Progenitor cell of endocrine pancreas (in vitro differentiated cells): ENCODE measurements around the gene FOXP1. TPM values are rescaled to one million over a fixed set of nuclear protein-coding genes. Genes with fewer than 3 reads are reported as not detected.

Experiments
- DNase-seq: peaks from one replicate; pipeline ENCODE4 v3.0.0; 2021; ENCODE audit warnings: low spot score; ENCODE audit not compliant: unreplicated experiment
- H3K27ac Mint-ChIP-seq: 2 replicates; pipeline ENCODE4 v1.8.0; 2021; ENCODE audit warnings: mild to moderate bottlenecking, moderate library complexity, mixed read lengths
- H3K27me3 Mint-ChIP-seq: 2 replicates; pipeline ENCODE4 v1.8.0; 2021; ENCODE audit warnings: mixed read lengths
- H3K36me3 Mint-ChIP-seq: 2 replicates; pipeline ENCODE4 v1.8.0; 2022; ENCODE audit warnings: mixed read lengths; ENCODE audit not compliant: insufficient read depth
- H3K4me1 Mint-ChIP-seq: 2 replicates; pipeline ENCODE4 v1.8.0; 2021; ENCODE audit warnings: low read depth, mixed read lengths
- H3K4me3 Mint-ChIP-seq: 2 replicates; pipeline ENCODE4 v1.8.0; 2021; ENCODE audit warnings: low read depth, mild to moderate bottlenecking, moderate library complexity, mixed read lengths
- H3K9me3 Mint-ChIP-seq: 2 replicates; pipeline ENCODE4 v1.8.0; 2021; ENCODE audit warnings: low read depth, mixed read lengths
- CTCF ChIP-seq: fragments of 200-600 bp; sonication (generic); IDR thresholded peaks from one replicate; pipeline ENCODE4 v1.5.0; 2021; ENCODE audit warnings: antibody characterized with exemption, mild to moderate bottlenecking; ENCODE audit not compliant: unreplicated experiment
- total RNA-seq: library from RNA; stranded (reverse); gene quantifications from 2 replicates; pipeline ENCODE4 v1.2.1, GENCODE V29; 2021

The FOXP1 gene
- total RNA-seq, 1 donor from 2014 or later = 242 TPM

- H3K27me3 Mint-ChIP-seq = no peaks in the 10 kb centered on the region
- no peak overlapping the region for H3K4me3 Mint-ChIP-seq
- H3K4me1 Mint-ChIP-seq = peaks cover 8% of the 10 kb centered on the region
- H3K36me3 Mint-ChIP-seq = peaks cover 34% of the 10 kb centered on the region
- H3K9me3 Mint-ChIP-seq = no peaks in the 10 kb centered on the region
- peak overlapping the region; percentile 66 for H3K27ac Mint-ChIP-seq
- no peak for DNase-seq
- no peak for TF ChIP-seq CTCF
Measured at GRCh38 chr3:70970952-70971351, 612.6 kb downstream of the FOXP1 start.

GRCh38 chr3:70970171-70970570 lies 613.4 kb downstream of the FOXP1 start:
- DNase-seq = no peak
- no peaks in the 10 kb centered on the region for H3K9me3 Mint-ChIP-seq
- H3K36me3 Mint-ChIP-seq = peaks cover 33% of the 10 kb centered on the region
- H3K4me3 Mint-ChIP-seq = no peak overlapping the region
- H3K27ac Mint-ChIP-seq = peak overlapping the region; percentile 73
- H3K4me1 Mint-ChIP-seq = peaks cover 8% of the 10 kb centered on the region
- H3K27me3 Mint-ChIP-seq = no peaks in the 10 kb centered on the region
- TF ChIP-seq CTCF = no peak

- H3K4me3 Mint-ChIP-seq = no peak overlapping the region
- H3K36me3 Mint-ChIP-seq = peaks cover 46% of the 10 kb centered on the region
- no peaks in the 10 kb centered on the region for H3K27me3 Mint-ChIP-seq
- no peaks in the 10 kb centered on the region for H3K9me3 Mint-ChIP-seq
- TF ChIP-seq CTCF = no peak
- H3K4me1 Mint-ChIP-seq = no peaks in the 10 kb centered on the region
- no peak for DNase-seq
- H3K27ac Mint-ChIP-seq = peak overlapping the region; percentile 22
Measured at GRCh38 chr3:70963431-70964275, 619.9 kb downstream of the FOXP1 start.

GRCh38 chr3:70959506-70960291 lies 623.8 kb downstream of the FOXP1 start:
- Mint-ChIP-seq H3K4me3 (no peak overlapping the region), H3K27me3 (no peaks in the 10 kb centered on the region), H3K36me3 (peaks cover 52% of the 10 kb centered on the region), H3K4me1 (peaks cover 12% of the 10 kb centered on the region), H3K9me3 (no peaks in the 10 kb centered on the region), H3K27ac (no peak overlapping the region)
- DNase-seq = no peak
- no peak for TF ChIP-seq CTCF

- Mint-ChIP-seq H3K27me3 (no peaks in the 10 kb centered on the region), H3K4me1 (peaks cover 11% of the 10 kb centered on the region), H3K9me3 (no peaks in the 10 kb centered on the region), H3K4me3 (no peak overlapping the region), H3K36me3 (no peaks in the 10 kb centered on the region), H3K27ac (peak overlapping the region; percentile 26)
- no peak for DNase-seq
- no peak for TF ChIP-seq CTCF
Measured at GRCh38 chr3:70952033-70952747, 631.3 kb downstream of the FOXP1 start.
